OCI-LY1 (cell line): Measurements from ENCODE around the gene OLA1.

Experiments
- H2AFZ ChIP-seq: fragments of 200-600 bp; sonication (generic), shearing (Covaris generic); 2 replicates; pipeline ENCODE4 v1.6.0; 2014; ENCODE audit warnings: antibody characterized with exemption, mild to moderate bottlenecking, low read length
- H3F3A ChIP-seq: fragments of 200-600 bp; sonication (generic), shearing (Covaris generic); 2 replicates; pipeline ENCODE4 v1.6.0; 2014; ENCODE audit warnings: mild to moderate bottlenecking, antibody characterized with exemption, low read length, moderate library complexity; ENCODE audit not compliant: insufficient read depth
- H3K27ac ChIP-seq: fragments of 200-600 bp; sonication (generic); 2 replicates; pipeline ENCODE4 v1.5.1; 2014; ENCODE audit warnings: low read length, mixed run types, mild to moderate bottlenecking, low read depth; ENCODE audit not compliant: poor library complexity, severe bottlenecking
- H3K27me3 ChIP-seq: fragments of 200-600 bp; sonication (generic); 2 replicates; pipeline ENCODE4 v1.6.0; 2014; ENCODE audit warnings: antibody characterized with exemption, mild to moderate bottlenecking, low read length, moderate library complexity; ENCODE audit not compliant: insufficient read depth
- H3K36me3 ChIP-seq: fragments of 200-600 bp; sonication (generic); 2 replicates; pipeline ENCODE4 v1.6.1; 2014; ENCODE audit warnings: mild to moderate bottlenecking, antibody characterized with exemption, low read length, moderate library complexity, mixed read lengths; ENCODE audit not compliant: insufficient read depth
- H3K4me1 ChIP-seq: fragments of 200-600 bp; sonication (generic); 2 replicates; pipeline ENCODE4 v1.5.1; 2014; ENCODE audit warnings: mild to moderate bottlenecking, low read length, moderate library complexity; ENCODE audit not compliant: insufficient read depth, severe bottlenecking
- H3K4me2 ChIP-seq: fragments of 200-600 bp; sonication (generic), shearing (Covaris generic); 2 replicates; pipeline ENCODE4 v1.6.1; 2014; ENCODE audit warnings: low read length
- H3K4me3 ChIP-seq: fragments of 200-600 bp; sonication (generic); 2 replicates; pipeline ENCODE4 v1.5.1; 2014; ENCODE audit warnings: low read length, low read depth, mild to moderate bottlenecking, mixed read lengths; ENCODE audit not compliant: poor library complexity, severe bottlenecking
- H3K79me2 ChIP-seq: fragments of 200-600 bp; shearing (Covaris generic); 2 replicates; pipeline ENCODE4 v1.6.1; 2016; ENCODE audit warnings: mixed run types, low read length, mixed read lengths; ENCODE audit not compliant: insufficient read depth
- H3K9ac ChIP-seq: fragments of 200-600 bp; sonication (generic), shearing (Covaris generic); 2 replicates; pipeline ENCODE4 v1.6.1; 2014; ENCODE audit warnings: mild to moderate bottlenecking, low read length, mixed read lengths
- H3K9me2 ChIP-seq: fragments of 200-600 bp; sonication (generic), shearing (Covaris generic); 2 replicates; pipeline ENCODE4 v1.6.1; 2014; ENCODE audit warnings: low read depth, mild to moderate bottlenecking, low read length, mixed read lengths
- H3K9me3 ChIP-seq: fragments of 200-600 bp; shearing (Covaris generic); 2 replicates; pipeline ENCODE4 v1.6.1; 2014; ENCODE audit warnings: low read length, mixed read lengths
- H4K20me1 ChIP-seq: fragments of 200-600 bp; sonication (generic), shearing (Covaris generic); 2 replicates; pipeline ENCODE4 v1.6.0; 2016; ENCODE audit warnings: mild to moderate bottlenecking, low read length; ENCODE audit not compliant: insufficient read depth
- EZH2 ChIP-seq: fragments of 200-600 bp; sonication (generic), shearing (Covaris generic); IDR thresholded peaks from 2 replicates; pipeline ENCODE4 v1.8.0; 2017; ENCODE audit warnings: borderline replicate concordance, mixed run types, mild to moderate bottlenecking, antibody characterized with exemption, low read length, moderate library complexity, mixed read lengths
- TF ChIP-seq, protein P1 (sequence below): fragments of 200-600 bp; sonication (generic), shearing (Covaris generic); IDR thresholded peaks from 2 replicates; pipeline ENCODE4 v1.5.1; 2017; ENCODE audit warnings: mild to moderate bottlenecking, antibody characterized with exemption, low read length, moderate library complexity, mixed read lengths

The OLA1 gene

DNA sequence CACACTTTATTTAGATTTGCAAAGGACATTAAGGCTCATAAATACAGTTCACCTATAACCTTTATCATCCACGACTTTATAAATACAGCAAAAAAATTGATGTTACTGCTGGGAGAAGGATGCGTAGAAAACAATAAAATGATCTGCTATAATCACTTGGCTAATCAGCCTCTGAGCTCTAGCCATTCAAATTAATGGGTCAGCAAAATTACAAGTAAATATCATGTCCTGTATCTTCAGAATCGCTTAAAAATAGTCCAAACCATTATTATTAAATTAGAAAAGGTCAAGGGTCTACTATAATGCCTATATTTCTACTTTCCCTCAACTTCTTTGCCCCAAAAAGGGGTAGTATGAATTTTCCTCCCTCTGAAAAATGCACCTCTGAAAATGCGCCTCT lies 40.3 kb downstream of the OLA1 start:
- no peaks in the 10 kb centered on the region for H3F3A ChIP-seq
- H4K20me1 ChIP-seq, result no peaks in the 10 kb centered on the region
- no peak overlapping the region for H3K4me2 ChIP-seq
- H3K4me3 ChIP-seq, result no peak overlapping the region
- no peaks in the 10 kb centered on the region for H3K27me3 ChIP-seq
- H2AFZ ChIP-seq, result no peak overlapping the region
- no peak for TF ChIP-seq EZH2
- TF ChIP-seq, protein P1, sequence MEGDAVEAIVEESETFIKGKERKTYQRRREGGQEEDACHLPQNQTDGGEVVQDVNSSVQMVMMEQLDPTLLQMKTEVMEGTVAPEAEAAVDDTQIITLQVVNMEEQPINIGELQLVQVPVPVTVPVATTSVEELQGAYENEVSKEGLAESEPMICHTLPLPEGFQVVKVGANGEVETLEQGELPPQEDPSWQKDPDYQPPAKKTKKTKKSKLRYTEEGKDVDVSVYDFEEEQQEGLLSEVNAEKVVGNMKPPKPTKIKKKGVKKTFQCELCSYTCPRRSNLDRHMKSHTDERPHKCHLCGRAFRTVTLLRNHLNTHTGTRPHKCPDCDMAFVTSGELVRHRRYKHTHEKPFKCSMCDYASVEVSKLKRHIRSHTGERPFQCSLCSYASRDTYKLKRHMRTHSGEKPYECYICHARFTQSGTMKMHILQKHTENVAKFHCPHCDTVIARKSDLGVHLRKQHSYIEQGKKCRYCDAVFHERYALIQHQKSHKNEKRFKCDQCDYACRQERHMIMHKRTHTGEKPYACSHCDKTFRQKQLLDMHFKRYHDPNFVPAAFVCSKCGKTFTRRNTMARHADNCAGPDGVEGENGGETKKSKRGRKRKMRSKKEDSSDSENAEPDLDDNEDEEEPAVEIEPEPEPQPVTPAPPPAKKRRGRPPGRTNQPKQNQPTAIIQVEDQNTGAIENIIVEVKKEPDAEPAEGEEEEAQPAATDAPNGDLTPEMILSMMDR, result no peak
- H3K27ac ChIP-seq, result no peak overlapping the region
- no peaks in the 10 kb centered on the region for H3K36me3 ChIP-seq
- H3K9me2 ChIP-seq, result no peaks in the 10 kb centered on the region
- peaks cover 13% of the 10 kb centered on the region; the same call in 1 of the 2 replicates for H3K79me2 ChIP-seq
- no peaks in the 10 kb centered on the region for H3K4me1 ChIP-seq
- H3K9me3 ChIP-seq, result no peaks in the 10 kb centered on the region
- H3K9ac ChIP-seq, result no peak overlapping the region

DNA sequence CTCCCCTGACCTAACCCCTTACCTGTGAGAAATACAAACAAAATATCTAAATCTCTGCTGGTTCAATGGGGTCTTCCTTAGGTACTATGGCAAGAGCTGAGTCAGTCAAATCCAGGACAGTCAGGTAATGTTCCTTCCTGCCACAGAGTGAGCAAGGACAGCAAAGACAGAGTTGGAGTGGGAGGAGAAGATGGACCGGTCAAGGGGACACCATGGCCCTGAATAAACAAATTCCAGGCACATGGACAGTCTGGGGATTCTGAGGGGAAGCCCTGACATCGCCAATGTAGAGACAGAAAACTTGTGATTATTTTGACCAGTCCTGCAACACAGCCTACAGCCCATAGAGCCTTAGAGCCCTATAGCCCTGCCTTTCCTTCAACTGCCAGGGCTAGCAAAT lies 42.8 kb downstream of the OLA1 start:
- H2AFZ ChIP-seq, result no peak overlapping the region
- H3K27me3 ChIP-seq, result no peaks in the 10 kb centered on the region
- no peak overlapping the region for H3K9ac ChIP-seq
- no peak for TF ChIP-seq EZH2
- TF ChIP-seq, protein P1, result no peak
- H3K79me2 ChIP-seq, result peaks cover 19% of the 10 kb centered on the region
- no peaks in the 10 kb centered on the region for H3K4me1 ChIP-seq
- H3F3A ChIP-seq, result no peaks in the 10 kb centered on the region
- no peak overlapping the region for H3K27ac ChIP-seq
- H3K4me3 ChIP-seq, result no peak overlapping the region
- H3K9me2 ChIP-seq, result no peaks in the 10 kb centered on the region
- H4K20me1 ChIP-seq, result no peaks in the 10 kb centered on the region
- H3K9me3 ChIP-seq, result no peaks in the 10 kb centered on the region
- no peaks in the 10 kb centered on the region for H3K36me3 ChIP-seq
- H3K4me2 ChIP-seq, result no peak overlapping the region

DNA sequence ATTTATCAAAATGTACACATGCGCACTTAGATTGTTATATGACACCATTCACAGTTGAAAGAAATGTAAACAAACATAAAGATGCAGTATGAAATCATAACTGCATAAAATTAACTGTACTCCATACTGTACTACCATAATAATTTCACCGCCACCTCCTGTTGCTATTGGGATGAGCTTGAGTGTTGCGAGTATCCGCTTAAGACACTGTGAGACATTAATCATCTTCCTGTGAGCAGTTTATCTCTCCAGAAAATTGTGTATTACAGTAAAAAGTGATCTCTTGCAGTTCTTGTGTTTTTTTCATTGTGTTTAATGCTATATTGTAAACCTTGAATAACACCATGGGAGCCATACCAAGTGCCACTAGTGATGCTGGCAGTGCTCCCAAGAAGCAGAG lies 46.1 kb downstream of the OLA1 start:
- H2AFZ ChIP-seq, result no peak overlapping the region
- H3K4me2 ChIP-seq, result no peak overlapping the region
- H3F3A ChIP-seq, result no peaks in the 10 kb centered on the region
- no peaks in the 10 kb centered on the region for H4K20me1 ChIP-seq
- no peak overlapping the region for H3K9ac ChIP-seq
- peaks cover 28% of the 10 kb centered on the region for H3K79me2 ChIP-seq
- no peaks in the 10 kb centered on the region for H3K36me3 ChIP-seq
- no peak overlapping the region for H3K27ac ChIP-seq
- H3K27me3 ChIP-seq, result no peaks in the 10 kb centered on the region
- TF ChIP-seq, protein P1, result no peak
- TF ChIP-seq EZH2, result no peak
- no peaks in the 10 kb centered on the region for H3K4me1 ChIP-seq
- no peak overlapping the region for H3K4me3 ChIP-seq
- no peaks in the 10 kb centered on the region for H3K9me3 ChIP-seq
- H3K9me2 ChIP-seq, result no peaks in the 10 kb centered on the region
